Ecto neural progenitor cell (in vitro differentiated cells): Measurements from ENCODE around the gene SMARCD2.
"Not testable (repeated sequence)": the region's sequence is repeated elsewhere in the genome, so short reads cannot be mapped to it uniquely, and the experiment has no call there.

Source experiments
- DNase-seq: peaks from one replicate; pipeline ENCODE4 v3.0.0-alpha.2; 2018; ENCODE audit warnings: low spot score

SMARCD2 gene

GRCh38 chr17:63842540-63843386, at the start of gene SMARCD2:
Gene SMARCD2 (minus strand): TSS chr17:63842685. CDS start chr17:63842674, 11 bp downstream.
- peak; percentile 100 for DNase-seq

- peak; percentile 65 for DNase-seq
Observed at GRCh38 chr17:63889026-63889848, 46.8 kb upstream of the SMARCD2 start.

DNA sequence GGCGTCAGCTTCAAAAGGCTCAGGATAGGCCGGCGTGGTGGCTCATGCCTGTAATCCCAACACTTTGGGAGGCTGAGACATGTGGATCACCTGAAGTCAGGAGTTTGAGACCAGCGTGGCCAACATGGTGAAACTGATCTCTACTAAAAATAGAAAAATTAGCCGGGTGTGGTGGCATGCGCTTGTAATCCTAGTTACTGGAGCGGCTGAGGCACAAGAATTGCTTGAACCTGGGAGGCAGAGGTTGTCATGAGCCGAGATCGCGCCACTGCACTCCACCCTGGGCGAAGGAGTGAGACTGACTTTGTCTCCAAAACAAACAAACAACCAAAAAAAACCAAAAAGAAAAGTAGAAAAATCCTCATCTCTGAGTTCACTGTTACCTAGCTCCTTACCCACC, 42.6 kb upstream of the SMARCD2 start:
- DNase-seq, result not testable (repeated sequence)

GRCh38 chr17:63882626-63883126, 40.2 kb upstream of the SMARCD2 start:
- not testable (repeated sequence) for DNase-seq

DNA sequence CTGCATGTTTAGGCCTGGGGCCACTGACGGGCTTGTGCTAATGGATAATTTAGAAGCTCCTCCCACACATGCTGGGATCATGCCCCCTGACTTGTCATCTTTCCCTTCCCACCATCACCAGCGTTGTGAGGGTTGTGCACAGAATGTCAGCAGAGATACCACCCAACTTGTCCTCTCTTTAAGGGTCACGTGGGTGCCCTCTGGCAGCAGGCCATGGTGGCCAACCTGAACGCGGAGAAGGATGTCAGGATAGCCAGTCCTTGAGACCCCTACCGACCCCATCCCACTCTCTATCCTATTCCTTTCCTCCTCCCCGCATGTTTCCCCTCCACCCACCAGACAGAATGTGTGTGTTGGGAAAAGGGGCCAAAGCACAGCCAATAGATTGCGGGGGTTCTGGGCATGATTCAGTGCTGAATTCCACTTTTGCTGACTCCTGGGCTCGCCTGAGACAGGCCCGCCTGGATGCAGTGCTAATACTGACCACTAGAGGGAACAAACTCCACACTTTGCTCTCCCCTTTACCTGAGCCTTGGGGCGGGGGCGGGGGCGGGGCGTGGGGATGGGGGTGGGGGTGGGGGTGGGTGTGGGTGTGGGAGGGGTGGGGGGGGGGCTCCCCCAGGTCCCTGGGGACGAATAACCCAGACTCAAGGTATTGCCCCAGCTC, 39.6 kb upstream of the SMARCD2 start, which contains the start of gene GH2:
Gene GH2 (minus strand): TSS at position 10 of the 667 bp plus-strand sequence. CDS start 143 bp downstream, outside the sequence.
- DNase-seq, result peak; percentile 75

DNA sequence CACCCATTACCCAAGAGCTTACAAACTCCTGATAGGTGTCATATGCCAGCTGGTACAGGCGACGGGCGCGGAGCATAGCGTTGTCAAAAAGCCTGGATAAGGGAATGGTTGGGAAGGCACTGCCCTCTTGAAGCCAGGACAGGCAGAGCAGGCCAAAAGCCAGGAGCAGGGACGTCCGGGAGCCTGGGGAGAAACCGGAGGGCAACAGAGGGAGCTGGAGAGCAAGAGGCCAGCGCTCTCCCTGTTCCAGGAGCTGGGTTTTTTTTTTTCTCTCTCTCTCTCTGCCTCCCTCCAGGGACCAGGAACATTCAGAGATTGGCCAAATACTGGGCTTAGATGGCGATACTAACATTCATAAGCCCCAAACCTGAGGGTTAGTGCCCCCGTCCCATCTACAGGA, 38.9 kb upstream of the SMARCD2 start:
- peak; percentile 73 for DNase-seq

GRCh38 chr17:63880706-63881105, 38.2 kb upstream of the SMARCD2 start:
- no peak for DNase-seq

GRCh38 chr17:63878413-63878812, 35.9 kb upstream of the SMARCD2 start:
- DNase-seq, result not testable (repeated sequence)

DNA sequence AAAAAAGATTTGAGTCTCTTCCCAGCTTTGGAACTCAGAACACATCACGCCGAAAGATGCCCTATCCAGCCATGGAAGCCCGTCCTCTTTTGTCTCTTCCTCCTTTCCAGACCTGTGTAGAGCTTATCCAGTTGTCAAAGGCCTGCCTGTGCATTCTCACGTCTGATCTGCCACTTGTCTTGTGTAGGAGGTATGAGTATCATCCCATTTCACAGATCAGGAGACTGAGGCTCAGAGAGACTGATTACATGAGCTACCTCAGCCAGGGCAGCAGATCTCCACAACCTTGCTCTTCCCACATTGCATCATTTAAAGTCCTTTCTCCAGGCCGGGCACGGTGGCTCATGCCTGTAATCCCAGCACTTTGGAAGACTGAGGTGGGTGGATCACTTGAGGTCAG, 32.2 kb upstream of the SMARCD2 start:
- DNase-seq, result not testable (repeated sequence)

- DNase-seq, result not testable (repeated sequence)
Observed at GRCh38 chr17:63874061-63874626, 31.7 kb upstream of the SMARCD2 start.

GRCh38 chr17:63873577-63873976, 31.1 kb upstream of the SMARCD2 start, which contains the start of gene CSH2:
Gene CSH2 (minus strand): TSS chr17:63873677. CDS start chr17:63873614, 63 bp downstream.
- not testable (repeated sequence) for DNase-seq

DNA sequence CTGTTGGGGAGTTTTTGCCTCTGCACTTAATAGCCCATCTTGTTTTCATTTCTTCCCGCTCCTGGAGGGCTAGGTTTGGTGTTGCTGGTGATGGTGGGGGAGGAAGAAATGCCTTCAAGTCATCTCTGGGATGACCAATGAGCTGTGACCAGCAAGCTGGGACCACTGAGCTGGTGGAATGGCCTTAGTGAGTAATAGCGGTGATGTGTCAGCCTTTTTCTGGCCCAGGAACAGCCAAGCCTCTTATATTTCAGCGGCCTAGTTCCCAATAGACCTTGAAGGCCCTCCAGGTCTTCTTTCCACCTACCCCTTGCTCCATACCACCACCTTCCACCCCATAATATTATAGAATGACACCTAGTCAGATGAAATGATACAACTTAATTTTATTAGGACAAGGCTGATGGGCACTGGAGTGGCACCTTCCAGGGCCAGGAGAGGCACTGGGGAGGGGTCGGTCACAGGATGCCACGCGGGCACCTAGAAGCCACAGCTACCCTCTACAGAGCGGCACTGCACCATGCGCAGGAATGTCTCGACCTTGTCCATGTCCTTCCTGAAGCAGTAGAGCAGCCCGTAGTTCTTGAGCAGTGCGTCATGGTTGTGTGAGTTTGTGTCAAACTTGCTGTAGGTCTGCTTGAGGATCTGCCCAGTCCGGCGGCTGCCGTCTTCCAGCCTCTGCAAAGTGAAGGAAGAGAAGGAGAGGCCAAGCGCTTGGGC, 29.3 kb upstream of the SMARCD2 start:
- DNase-seq, result not testable (repeated sequence)

DNA sequence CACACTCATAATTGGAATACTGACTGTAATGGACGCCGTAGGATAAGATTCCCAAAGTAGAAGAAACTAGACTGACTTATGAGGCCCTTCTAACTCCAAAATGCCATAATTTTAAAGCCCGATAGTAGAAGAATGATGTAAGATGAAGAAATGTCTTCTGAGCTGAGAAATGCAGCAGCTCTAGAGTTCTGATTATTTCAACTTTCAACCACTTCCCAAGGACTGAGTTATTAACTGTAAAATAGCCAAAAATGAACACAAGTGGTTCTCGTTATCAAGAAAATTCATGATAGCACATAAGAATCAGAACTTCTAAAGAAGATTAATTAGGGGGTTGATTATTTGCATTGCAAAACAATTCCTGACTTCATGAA, 27.8 kb upstream of the SMARCD2 start:
- DNase-seq, result not testable (repeated sequence)

DNA sequence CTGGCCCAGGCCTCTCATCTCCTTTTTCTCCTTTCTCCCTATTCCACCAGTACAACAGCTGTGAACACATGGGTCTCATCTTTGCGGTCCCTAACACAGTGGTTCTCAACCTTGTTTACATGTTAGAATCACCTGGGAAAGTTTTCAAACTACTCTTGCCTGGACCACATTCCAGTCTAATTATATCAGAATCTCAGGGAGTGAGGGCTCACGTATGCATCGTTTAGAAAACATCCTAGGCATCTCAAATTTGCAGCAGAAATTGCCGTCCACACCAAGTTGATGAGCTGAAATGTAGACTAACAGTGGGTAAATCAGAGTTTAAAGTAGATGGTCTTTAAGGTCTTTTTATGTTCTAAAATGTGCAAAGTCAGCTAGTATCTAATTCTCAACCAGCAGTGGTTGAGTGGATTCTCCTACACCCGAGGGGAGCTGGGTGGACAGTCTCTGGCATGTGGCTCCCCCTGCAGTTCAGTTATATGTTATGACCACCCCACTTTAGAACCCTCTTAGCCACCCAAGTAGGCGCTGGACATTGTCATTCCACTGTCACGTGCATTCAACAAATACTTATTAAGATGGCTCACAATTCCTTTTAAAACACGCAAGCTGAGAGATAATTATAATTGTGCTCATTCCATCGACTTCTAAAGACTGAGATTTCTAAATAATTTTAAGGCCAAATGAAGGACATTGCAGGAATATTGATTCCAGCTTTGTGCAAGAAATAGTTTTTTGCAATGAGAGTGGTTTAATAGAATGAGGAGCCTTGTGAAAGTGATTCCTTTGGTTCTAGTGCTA, 27.2 kb upstream of the SMARCD2 start:
- not testable (repeated sequence) for DNase-seq

DNA sequence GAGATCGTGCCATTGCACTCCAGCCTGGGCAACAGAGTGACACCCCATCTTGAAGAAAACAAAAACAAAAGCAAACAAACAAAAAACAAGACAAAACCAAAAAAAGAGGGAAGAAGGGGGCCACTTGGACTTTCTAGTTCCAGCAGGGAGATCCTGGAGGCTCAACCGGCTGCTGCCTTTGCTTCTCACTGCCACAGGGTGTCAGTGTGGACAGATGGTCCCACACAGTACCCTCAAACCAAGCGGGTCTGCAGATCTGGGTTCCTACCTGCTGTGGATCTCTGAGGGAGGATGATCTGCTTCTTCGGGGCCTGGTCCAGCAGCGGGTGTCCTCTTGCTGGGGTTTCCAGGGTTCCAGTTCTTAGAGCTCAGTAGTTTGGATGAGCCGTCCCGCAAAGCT, 24.1 kb upstream of the SMARCD2 start:
- not testable (repeated sequence) for DNase-seq

DNA sequence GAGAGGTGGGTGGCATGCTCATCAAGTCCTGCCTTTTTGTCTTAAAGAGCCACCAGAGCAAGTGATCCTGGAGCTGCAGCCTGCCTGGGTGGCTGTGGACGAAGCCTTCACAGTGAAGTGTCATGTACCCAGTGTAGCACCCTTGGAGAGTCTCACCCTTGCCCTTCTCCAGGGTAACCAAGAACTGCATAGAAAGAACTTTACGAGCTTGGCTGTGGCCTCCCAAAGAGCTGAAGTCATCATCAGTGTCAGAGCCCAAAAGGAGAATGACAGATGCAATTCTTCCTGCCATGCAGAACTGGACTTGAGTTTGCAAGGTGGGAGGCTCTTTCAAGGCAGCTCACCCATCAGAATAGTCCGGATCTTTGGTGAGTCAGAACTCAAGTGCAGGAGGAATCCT, 16.8 kb upstream of the SMARCD2 start:
- DNase-seq, result no peak

DNA sequence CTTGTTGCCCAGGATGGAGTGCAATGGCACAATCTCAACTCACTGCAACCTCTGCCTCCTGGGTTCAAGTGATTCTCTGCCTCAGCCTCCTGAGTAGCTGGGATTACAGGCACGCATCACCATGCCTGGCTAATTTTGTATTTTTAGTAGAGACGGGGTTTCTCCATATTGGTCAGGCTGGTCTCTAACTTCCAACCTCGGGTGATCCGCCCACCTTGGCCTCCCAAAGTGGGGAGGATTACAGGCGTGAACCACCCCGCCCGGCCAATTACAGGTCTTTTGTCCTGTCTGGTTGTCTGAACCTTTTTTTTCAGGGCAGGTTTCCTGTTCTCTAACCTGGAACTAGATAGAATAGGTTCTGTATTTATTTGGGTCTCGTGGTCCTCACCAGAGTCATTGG, 13.9 kb upstream of the SMARCD2 start:
- DNase-seq, result not testable (repeated sequence)

DNA sequence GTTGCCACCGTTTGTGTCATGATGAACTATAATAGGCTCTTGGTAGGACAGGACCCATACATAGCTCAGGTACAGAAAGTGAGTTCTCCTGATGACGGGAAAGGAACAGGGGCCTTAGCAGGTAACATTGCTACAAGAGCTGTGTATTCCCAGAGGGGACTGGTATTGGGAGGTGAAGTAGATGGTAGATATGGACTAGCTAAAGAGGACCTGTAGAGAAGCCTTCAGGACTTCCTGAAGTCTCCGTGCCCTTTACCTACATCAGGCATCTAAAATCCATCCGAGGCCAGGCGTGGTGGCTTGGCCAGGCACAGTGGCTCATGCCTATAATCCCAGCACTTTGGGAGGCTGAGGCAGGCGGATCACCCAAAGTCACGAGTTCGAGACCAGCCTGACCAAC, 12.7 kb upstream of the SMARCD2 start:
- no peak for DNase-seq

DNA sequence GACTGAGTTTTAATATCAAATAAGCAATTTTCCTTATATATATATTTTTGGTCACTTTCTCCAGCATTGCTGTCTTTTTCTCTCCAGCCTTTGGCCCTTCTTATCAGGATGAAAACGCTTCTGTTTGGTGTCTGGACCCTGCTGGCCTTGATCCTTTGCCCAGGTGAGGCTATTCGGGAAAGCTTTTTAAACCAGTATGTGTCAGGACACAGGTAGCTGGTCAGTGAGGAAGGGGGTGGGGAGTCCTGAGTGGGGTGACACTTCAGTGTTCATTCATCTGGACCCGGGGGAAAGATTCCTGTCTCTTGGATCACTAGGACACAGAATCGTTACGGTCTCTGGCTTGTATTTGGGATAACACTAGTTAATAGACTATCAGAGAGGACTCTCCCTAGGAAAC, 12.2 kb upstream of the SMARCD2 start:
- no peak for DNase-seq

DNA sequence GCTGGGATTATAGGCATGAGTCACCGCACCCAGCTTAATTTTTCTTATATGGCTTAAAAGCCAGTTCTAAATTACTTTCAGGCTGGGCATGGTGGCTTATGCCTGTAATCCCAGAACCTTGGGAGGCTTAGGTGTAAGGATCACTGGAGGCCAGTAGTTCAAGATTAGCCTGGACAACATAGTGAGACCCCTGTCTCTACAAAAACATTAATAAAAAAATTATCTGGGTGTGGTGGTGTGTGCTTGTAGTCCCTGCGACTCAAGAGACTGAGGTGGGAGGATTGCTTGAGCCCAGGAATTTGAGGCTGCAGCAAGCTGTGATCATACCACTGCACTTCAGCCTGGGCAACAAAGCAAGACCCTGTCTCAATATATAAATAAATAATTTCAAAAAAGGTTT, 10.8 kb upstream of the SMARCD2 start:
- no peak for DNase-seq
